Endothelial cell of umbilical vein (primary cell): ENCODE data around the gene PRICKLE3. TPM values are rescaled to one million over a fixed set of nuclear protein-coding genes. Genes with fewer than 3 reads are reported as not detected.

Experiments
- BruUV-seq: library from RNA; stranded (reverse); fragments of 400-500 nt; replicated peaks from 2 replicates; lab custom pipeline; 2021; lab: Mats Ljungman, UMichigan
- CTCF ChIA-PET: fragments of 300-600, 350-600 bp; sonication (Branson Sonifier 250); formaldehyde crosslinking; loops from one replicate; lab custom pipeline; 2021; ENCODE audit warnings: antibody characterized with exemption, inconsistent platforms; lab: Charles Lee
- POLR2A ChIA-PET: fragments of 300-600, 350-600 bp; sonication (Branson Sonifier 250); formaldehyde crosslinking; loops from one replicate; lab custom pipeline; 2021; ENCODE audit warnings: antibody characterized with exemption, inconsistent platforms; lab: Charles Lee
- DNase-seq: peaks from one replicate; pipeline ENCODE4 v3.0.0-alpha.2; 2011; ENCODE audit warnings: low read depth, low spot score
- FAIRE-seq: peaks from 2 replicates; lab custom pipeline; 2011; peaks lifted over from hg19 to GRCh38; lab: Jason Lieb, UNC
- H2AFZ ChIP-seq: 2 replicates; pipeline ENCODE4 v1.6.0; 2012; ENCODE audit warnings: low read depth, low read length, control low read depth, inconsistent platforms
- H3K27ac ChIP-seq: 2 replicates; pipeline ENCODE4 v1.5.1; 2011; ENCODE audit warnings: low read depth, mild to moderate bottlenecking, control low read depth, low read length, moderate library complexity; ENCODE audit not compliant: insufficient read depth
- H3K27me3 ChIP-seq, 2 experiments: 2 replicates each; pipeline versions ENCODE4 v1.6.0 to v1.6.1; 2011; ENCODE audit warnings: low read length in 2 of 2, mixed read lengths in 1 of 2; ENCODE audit not compliant: control insufficient read depth in 2 of 2, insufficient read depth in 2 of 2
- H3K36me3 ChIP-seq, 2 experiments: 2 replicates in 1 of 2; 3 replicates in 1 of 2; pipeline ENCODE4 v1.5.1; 2011; ENCODE audit warnings: low read length in 2 of 2, mild to moderate bottlenecking in 1 of 2, moderate library complexity in 1 of 2; ENCODE audit not compliant: control insufficient read depth in 2 of 2, insufficient read depth in 2 of 2; ENCODE audit errors: extremely low read depth in 1 of 2
- H3K4me1 ChIP-seq: 3 replicates; pipeline ENCODE4 v1.5.1; 2011; ENCODE audit warnings: mild to moderate bottlenecking, low read length; ENCODE audit not compliant: control insufficient read depth, insufficient read depth; ENCODE audit errors: extremely low read depth
- H3K4me2 ChIP-seq: 2 replicates; pipeline ENCODE4 v1.6.1; 2011; ENCODE audit warnings: low read length, control low read depth, mixed read lengths; ENCODE audit not compliant: insufficient read depth
- H3K4me3 ChIP-seq, 3 experiments: fragments of 200-600 bp in 1 of 3; sonication (generic), shearing (Covaris generic) in 1 of 3; replicated peaks in 1 of 3; 2 replicates each; pipeline ENCODE4 v1.5.1; 2011 to 2016; ENCODE audit warnings: control low read depth in 3 of 3, low read length in 3 of 3, mild to moderate bottlenecking in 2 of 3, inconsistent platforms in 1 of 3, low read depth in 1 of 3, moderate library complexity in 1 of 3; ENCODE audit not compliant: insufficient read depth in 1 of 3
- H3K79me2 ChIP-seq: 2 replicates; pipeline ENCODE4 v1.6.0; 2012; ENCODE audit warnings: low read length, inconsistent platforms; ENCODE audit not compliant: control insufficient read depth, insufficient read depth
- H3K9ac ChIP-seq: replicated peaks from 2 replicates; pipeline ENCODE3; 2011; ENCODE audit warnings: low read length, control low read depth; ENCODE audit not compliant: insufficient read depth; ENCODE audit errors: extremely low read depth
- H3K9me1 ChIP-seq: replicated peaks from 3 replicates; pipeline ENCODE4 v1.6.0; 2011; ENCODE audit warnings: mild to moderate bottlenecking, low read length; ENCODE audit not compliant: control insufficient read depth, insufficient read depth; ENCODE audit errors: extremely low read depth
- H3K9me3 ChIP-seq: replicated peaks from 2 replicates; pipeline ENCODE4 v1.5.1; 2012; ENCODE audit warnings: low read length, inconsistent platforms; ENCODE audit not compliant: control insufficient read depth, insufficient read depth
- H4K20me1 ChIP-seq: replicated peaks from 2 replicates; pipeline ENCODE3; 2011; ENCODE audit warnings: mild to moderate bottlenecking, low read length; ENCODE audit not compliant: control insufficient read depth, insufficient read depth; ENCODE audit errors: extremely low read depth
- CTCF ChIP-seq, 2 donors: IDR thresholded peaks; 1 replicate in 1 of 2; 2 replicates in 1 of 2; pipeline ENCODE4 v1.5.1; 2011; ENCODE audit warnings: low read length in 2 of 2, mild to moderate bottlenecking in 2 of 2, moderate library complexity in 2 of 2, control low read depth in 1 of 2, inconsistent platforms in 1 of 2, low read depth in 1 of 2; ENCODE audit not compliant: insufficient read depth in 1 of 2; ENCODE audit errors: extremely low read depth in 1 of 2
- JUN ChIP-seq: IDR thresholded peaks from 2 replicates; pipeline ENCODE4 v1.6.1; 2011; ENCODE audit warnings: borderline replicate concordance, low read depth; ENCODE audit not compliant: insufficient read length, insufficient read depth
- POLR2A ChIP-seq: IDR thresholded peaks from 2 replicates; pipeline ENCODE4 v1.6.1; 2012; ENCODE audit warnings: low read depth, mild to moderate bottlenecking, control low read depth, low read length
- POLR2AphosphoS5 ChIP-seq: IDR thresholded peaks from 2 replicates; pipeline ENCODE4 v1.6.1; 2012; ENCODE audit warnings: low read depth, mild to moderate bottlenecking, control low read depth, low read length, moderate library complexity; ENCODE audit not compliant: insufficient read depth
- dilution Hi-C: fragments of 300-500 bp; cut with MboI; formaldehyde crosslinking; loops from one replicate; pipeline ENCODE4 v1.15.0; 2019; ENCODE audit warnings: low sequenced_read_pairs; ENCODE audit not compliant: extremely low pct_ligation_motif_present
- intact Hi-C: fragments of 100-400 bp; cut with micrococcal nuclease; formaldehyde crosslinking; loops from one replicate; pipeline ENCODE4 v1.10.0; 2022
- polyA plus RNA-seq, 4 experiments: library from polyadenylated mRNA; depleted of rRNA in 3 of 4; stranded (reverse) in 3 of 4; unstranded in 1 of 4; fragments of >200 nt; gene quantifications; 2 replicates each; pipeline versions ENCODE4 v1.2.1 to v1.2.3, GENCODE V29; 2011 to 2012; ENCODE audit warnings: missing spikeins in 1 of 4
- total RNA-seq: library from RNA; stranded (reverse); gene quantifications from 2 replicates; pipeline ENCODE4 v1.2.3, GENCODE V29; 2021

The PRICKLE3 gene
- total and polyA plus RNA-seq, 2 donors (not counting 3 experiments of a cell fraction or from before 2014, with no cell fraction given), result 6.8 to 15.0 TPM

- H3K9me1 ChIP-seq, result no peaks in the 10 kb centered on the region
- H3K27me3 ChIP-seq, result no peaks in the 10 kb centered on the region
- H4K20me1 ChIP-seq, result no peaks in the 10 kb centered on the region
- peak overlapping the region; percentile 34 for H3K9ac ChIP-seq
- no peaks in the 10 kb centered on the region for H3K79me2 ChIP-seq
- DNase-seq, result peak; percentile 80
- no peaks in the 10 kb centered on the region for H3K9me3 ChIP-seq
- CTCF ChIA-PET, result interaction anchor here (0.8 to 1.2 kb wide), 4 partner anchors 9 to 88 kb away, joined by 3 to 9 read pairs (median 8); no protein-coding TSS in a partner anchor
- TF ChIP-seq JUN (no peak), POLR2AphosphoS5 (peak; percentile 49), POLR2A (no peak), CTCF (IDR thresholded peaks at IDR 0.05; ENCODE audit: extremely low read depth in 1 of 2, insufficient read depth in 1 of 2, low read depth in 1 of 2, low read length in 2 of 2) (peak; percentile 63 to 69)
- H3K36me3 ChIP-seq, result no peaks in the 10 kb centered on the region
- peaks cover 21% of the 10 kb centered on the region for H3K4me1 ChIP-seq
- H2AFZ ChIP-seq, result peak overlapping the region; percentile 86
- FAIRE-seq, result no peak
- peak overlapping the region in 1 of 3 experiments; percentile 38 for H3K4me3 ChIP-seq
- H3K27ac ChIP-seq, result peak overlapping the region; percentile 79
- intact Hi-C loops, result loop anchor here (1.0 to 5.0 kb wide), 2 partner anchors 40 to 121 kb away; partner anchors contain the start of genes GPKOW and TFE3
- dilution Hi-C loops, result no loop called here
- POLR2A ChIA-PET, result no interaction called here
- BruUV-seq, result no TSS peak
- peak overlapping the region; percentile 42 for H3K4me2 ChIP-seq
Measured at GRCh38 chrX:49163555-49164419, 22.4 kb downstream of the PRICKLE3 start.
